H1 (cell line): Measurements from ENCODE around the gene HGD. TPM values are rescaled to one million over a fixed set of nuclear protein-coding genes. Genes with fewer than 3 reads are reported as not detected.

Experiments
- BRCA1 ChIP-seq: IDR thresholded peaks from 2 replicates; pipeline ENCODE4 v1.6.1; 2012; ENCODE audit warnings: low read depth, low read length, improper control_type of control experiment
- SIRT6 ChIP-seq: IDR thresholded peaks from one replicate; pipeline ENCODE4 v1.7.1; 2012; ENCODE audit warnings: low read length, inconsistent platforms
- polyA plus RNA-seq, 7 experiments: library from polyadenylated mRNA; depleted of rRNA in 3 of 7; stranded (reverse) in 5 of 7; unstranded in 2 of 7; fragments of >200 nt in 5 of 7; fragments of 200-250 nt in 2 of 7; gene quantifications; 1 replicate in 5 of 7; 2 replicates in 1 of 7; 4 replicates in 1 of 7; pipeline versions ENCODE4 v1.2.1 to v1.2.3, GENCODE V29; 2011 to 2013; ENCODE audit warnings: missing spikeins in 2 of 7, mixed read lengths in 2 of 7
- total RNA-seq: library from RNA; stranded (reverse); fragmentation: NEBNext Ultra II Directional; extraction: Animal tissue kit (Norgen Biotek cat#: 25700); gene quantifications from 2 replicates; pipeline ENCODE4 v1.2.1, GENCODE V29; 2021

The HGD gene
- total and polyA plus RNA-seq, 2 of the 8 experiments (the other 6 are each of a cell fraction or from before 2014, with no cell fraction given) = 0.11 TPM; not detected in 1

GRCh38 chr3:120641696-120642246 lies 40.3 kb downstream of the HGD start (continued):
- TF ChIP-seq SIRT6 = no peak
- no peak for TF ChIP-seq BRCA1
